K562 (cell line): Measurements from ENCODE around the gene OPCML. TPM values are rescaled to one million over a fixed set of nuclear protein-coding genes. Genes with fewer than 3 reads are reported as not detected.

Experiments
- ATAC-seq: fragments of 200-7000 bp; cut with Tn5 transposase; 3 replicates; pipeline ENCODE4 v1.9.1; 2020; ENCODE audit warnings: moderate library complexity
- BruUV-seq: library from RNA; stranded (reverse); fragments of 400-500 nt; replicated peaks from 2 replicates; lab custom pipeline; 2021; lab: Mats Ljungman, UMichigan
- CTCF ChIA-PET: fragments of 300-600 bp; formaldehyde crosslinking; extraction: SDS; loops from one replicate; lab custom pipeline; 2021; ENCODE audit warnings: low intra/inter-chr PET ratio; lab: Yijun Ruan, JAX
- POLR2A ChIA-PET: fragments of 300-600, 350-650 bp; sonication (Branson Sonifier 250); formaldehyde crosslinking; extraction: SDS; loops from one replicate; lab custom pipeline; 2021; ENCODE audit warnings: antibody characterized with exemption, inconsistent platforms; lab: Yijun Ruan, JAX
- DNase-seq, 4 experiments: peaks; one replicate each; pipeline versions ENCODE4 v3.0.0 to v3.0.0-alpha.2; 2011 to 2018; ENCODE audit warnings: low spot score in 3 of 4, mixed read lengths in 3 of 4; ENCODE audit errors: extremely low read depth in 1 of 4
- FAIRE-seq: peaks from 2 replicates; lab custom pipeline; 2011; peaks lifted over from hg19 to GRCh38; lab: Jason Lieb, UNC
- H2AFZ ChIP-seq: 2 replicates; pipeline ENCODE4 v1.6.0; 2011; ENCODE audit warnings: low read depth, low read length, control low read depth, inconsistent platforms
- H3K27ac ChIP-seq: fragments of 200-600 bp; 3 replicates; pipeline ENCODE4 v1.8.0; 2011; ENCODE audit warnings: low read depth, mild to moderate bottlenecking, control low read depth, inconsistent platforms, low read length, moderate library complexity, mixed read lengths; ENCODE audit errors: extremely low read depth
- H3K27me3 ChIP-seq, 2 experiments: fragments of 300-600 bp in 1 of 2; 2 replicates in 1 of 2; 3 replicates in 1 of 2; pipeline versions ENCODE4 v1.6.0 to v1.8.0; 2011; ENCODE audit warnings: inconsistent platforms in 2 of 2, low read length in 2 of 2, mild to moderate bottlenecking in 1 of 2, mixed read lengths in 1 of 2, moderate library complexity in 1 of 2; ENCODE audit not compliant: control insufficient read depth in 2 of 2, insufficient read depth in 2 of 2
- H3K36me3 ChIP-seq: fragments of 300-600 bp; 3 replicates; pipeline ENCODE4 v1.8.0; 2011; ENCODE audit warnings: mild to moderate bottlenecking, low read length, inconsistent platforms; ENCODE audit not compliant: control insufficient read depth, insufficient read depth
- H3K4me1 ChIP-seq, 2 experiments: fragments of 200-600 bp in 1 of 2; replicated peaks in 1 of 2; 2 replicates in 1 of 2; 3 replicates in 1 of 2; pipeline versions ENCODE4 v1.5.1 to v1.8.0; 2011; ENCODE audit warnings: inconsistent platforms in 2 of 2, low read length in 2 of 2, mild to moderate bottlenecking in 1 of 2, mixed read lengths in 1 of 2, moderate library complexity in 1 of 2; ENCODE audit not compliant: control insufficient read depth in 2 of 2, insufficient read depth in 2 of 2
- H3K4me2 ChIP-seq: 2 replicates; pipeline ENCODE4 v1.6.1; 2011; ENCODE audit warnings: low read length, control low read depth, inconsistent platforms, mixed read lengths; ENCODE audit not compliant: insufficient read depth
- H3K4me3 ChIP-seq: fragments of 200-600 bp; sonication (generic), shearing (Covaris generic); 2 replicates; pipeline ENCODE4 v1.5.1; 2016; ENCODE audit warnings: control low read depth, inconsistent platforms
- H3K79me2 ChIP-seq: fragments of 200-600 bp; 3 replicates; pipeline ENCODE4 v1.8.0; 2011; ENCODE audit warnings: low read length, inconsistent platforms; ENCODE audit not compliant: control insufficient read depth, insufficient read depth
- H3K9ac ChIP-seq, 2 experiments: 2 replicates each; pipeline versions ENCODE4 v1.6.0 to v1.6.1; 2011; ENCODE audit warnings: low read depth in 2 of 2, low read length in 2 of 2, control low read depth in 1 of 2, inconsistent platforms in 1 of 2, mild to moderate bottlenecking in 1 of 2, mixed read lengths in 1 of 2; ENCODE audit not compliant: insufficient read depth in 1 of 2
- H3K9me1 ChIP-seq: one replicate; pipeline ENCODE4 v1.6.0; 2011; ENCODE audit warnings: inconsistent platforms, mild to moderate bottlenecking, low read length, moderate library complexity; ENCODE audit not compliant: control insufficient read depth, insufficient read depth
- H3K9me3 ChIP-seq: replicated peaks from 2 replicates; pipeline ENCODE4 v1.5.1; 2011; ENCODE audit warnings: low read depth, low read length, inconsistent platforms; ENCODE audit not compliant: control insufficient read depth, insufficient read depth
- H4K20me1 ChIP-seq: replicated peaks from 2 replicates; pipeline ENCODE4 v1.6.1; 2011; ENCODE audit warnings: low read length, inconsistent platforms, mixed read lengths; ENCODE audit not compliant: control insufficient read depth, insufficient read depth
- ARNT ChIP-seq, 2 experiments: fragments of 450-650 bp; IDR thresholded peaks; 2 replicates each; pipeline ENCODE4 v1.6.1; 2016; ENCODE audit warnings: mild to moderate bottlenecking in 1 of 2
- DIDO1 ChIP-seq: fragments of 450-650 bp; IDR thresholded peaks from 2 replicates; pipeline ENCODE4 v1.6.1; 2016; ENCODE audit warnings: low read depth, missing biosample characterization, missing genetic modification characterization
- EGR1 ChIP-seq: fragments of 450-650 bp; conservative IDR thresholded peaks from 2 replicates; pipeline ENCODE4 v1.6.1; 2017; ENCODE audit warnings: mild to moderate bottlenecking
- HDGF ChIP-seq: fragments of 450-650 bp; IDR thresholded peaks from 2 replicates; pipeline ENCODE4 v1.6.1; 2016
- KDM2B ChIP-seq: fragments of 250-450 bp; sonication (Bioruptor Pico); IDR thresholded peaks from 2 replicates; pipeline ENCODE4 v1.8.0; 2021; ENCODE audit warnings: mild to moderate bottlenecking, moderate library complexity
- MYNN ChIP-seq, 2 experiments: sonication (generic); formaldehyde crosslinking in 1 of 2; IDR thresholded peaks; 2 replicates each; pipeline versions ENCODE4 v1.5.0 to v1.6.1; 2016 to 2020; ENCODE audit warnings: antibody characterized with exemption in 1 of 2, missing genetic modification reagents in 1 of 2
- NBN ChIP-seq: fragments of 450-650 bp; IDR thresholded peaks from 2 replicates; pipeline ENCODE4 v1.6.1; 2016; ENCODE audit warnings: low read depth, mild to moderate bottlenecking
- PRMT5 ChIP-seq: sonication (generic); formaldehyde crosslinking; IDR thresholded peaks from 2 replicates; pipeline ENCODE4 v1.5.0; 2020; ENCODE audit warnings: missing genetic modification reagents
- RAD21 ChIP-seq, 2 experiments: fragments of 250-450 bp in 1 of 2; fragments of 450-650 bp in 1 of 2; sonication (Bioruptor Pico) in 1 of 2; formaldehyde crosslinking in 1 of 2; IDR thresholded peaks in 1 of 2; conservative IDR thresholded peaks in 1 of 2; 2 replicates each; pipeline versions ENCODE4 v1.4.0 to v1.8.0; 2020 to 2022; ENCODE audit warnings: mild to moderate bottlenecking in 2 of 2, moderate library complexity in 1 of 2
- RBM14 ChIP-seq: fragments of 200-400 bp; formaldehyde crosslinking; IDR thresholded peaks from 2 replicates; pipeline ENCODE4 v1.6.1; 2018; ENCODE audit warnings: low read depth, mild to moderate bottlenecking, low read length, moderate library complexity, borderline replicate concordance; ENCODE audit not compliant: insufficient read depth
- SMAD4 ChIP-seq: fragments of 250-450 bp; sonication (Bioruptor Pico); conservative IDR thresholded peaks from 2 replicates; pipeline ENCODE4 v1.8.0; 2021; ENCODE audit warnings: inconsistent platforms, mild to moderate bottlenecking, moderate library complexity
- STAT5A ChIP-seq: IDR thresholded peaks from 2 replicates; pipeline ENCODE4 v1.6.1; 2012; ENCODE audit warnings: low read length, inconsistent platforms, borderline replicate concordance
- TCFL5 ChIP-seq: fragments of 250-450 bp; sonication (Bioruptor Pico); conservative IDR thresholded peaks from 2 replicates; pipeline ENCODE4 v1.6.1; 2021; ENCODE audit warnings: mild to moderate bottlenecking, moderate library complexity, matching md5 sums
- ZNF277 ChIP-seq: fragments of 250-450 bp; sonication (Bioruptor Pico); IDR thresholded peaks from 2 replicates; pipeline ENCODE4 v1.8.0; 2022; ENCODE audit warnings: inconsistent platforms, mild to moderate bottlenecking, moderate library complexity, borderline replicate concordance
- ZNF717 ChIP-seq: fragments of 250-450 bp; sonication (Bioruptor Pico); IDR thresholded peaks from 2 replicates; pipeline ENCODE4 v1.5.0; 2021
- WGBS: fragments of 100-300 bp; shearing (Covaris generic); methylation state at CpG from one replicate; pipeline ENCODE4 v1.1.6; 2016; ENCODE audit warnings: low coverage, mixed read lengths; ENCODE audit not compliant: insufficient coverage; ENCODE audit errors: missing lambda C conversion rate; 5-methylcytosine and 5-hydroxymethylcytosine counted together
- in situ Hi-C: fragments of 300-500 bp; cut with MboI; formaldehyde crosslinking; loops from 4 replicates; pipeline ENCODE4 v1.15.0; 2018; ENCODE audit warnings: inconsistent platforms, mixed read lengths
- intact Hi-C: fragments of 100-400 bp; cut with micrococcal nuclease; formaldehyde crosslinking; loops from 2 replicates; pipeline ENCODE4 v1.14.2; 2022
- polyA plus RNA-seq, 8 experiments: library from polyadenylated mRNA; depleted of rRNA in 4 of 8; stranded (reverse) in 5 of 8; unstranded in 3 of 8; fragments of >200 nt; fragmentation: Nextera tagmentation in 2 of 8; fragmentation: Illumina TruSeq in 1 of 8; extraction: Ambion mirVana in 2 of 8; extraction: Trizol in 1 of 8; gene quantifications; 2 replicates each; pipeline versions ENCODE4 v1.2.1 to v1.2.3, GENCODE V29; 2011 to 2014; ENCODE audit warnings: inconsistent platforms in 1 of 8, missing spikeins in 1 of 8
- total RNA-seq, 7 experiments: library from RNA; depleted of rRNA in 6 of 7; stranded (reverse); fragments of >200 nt in 6 of 7; fragmentation: Illumina TruSeq in 2 of 7; extraction: Trizol in 2 of 7; gene quantifications; 2 replicates each; pipeline versions ENCODE4 v1.2.1 to v1.2.3, GENCODE V29; 2011 to 2021; ENCODE audit warnings: low replicate concordance in 1 of 7

Gene OPCML
- total and polyA plus RNA-seq, 9 of the 15 experiments (the other 6 are each of a cell fraction or from before 2014, with no cell fraction given) = not detected

DNA sequence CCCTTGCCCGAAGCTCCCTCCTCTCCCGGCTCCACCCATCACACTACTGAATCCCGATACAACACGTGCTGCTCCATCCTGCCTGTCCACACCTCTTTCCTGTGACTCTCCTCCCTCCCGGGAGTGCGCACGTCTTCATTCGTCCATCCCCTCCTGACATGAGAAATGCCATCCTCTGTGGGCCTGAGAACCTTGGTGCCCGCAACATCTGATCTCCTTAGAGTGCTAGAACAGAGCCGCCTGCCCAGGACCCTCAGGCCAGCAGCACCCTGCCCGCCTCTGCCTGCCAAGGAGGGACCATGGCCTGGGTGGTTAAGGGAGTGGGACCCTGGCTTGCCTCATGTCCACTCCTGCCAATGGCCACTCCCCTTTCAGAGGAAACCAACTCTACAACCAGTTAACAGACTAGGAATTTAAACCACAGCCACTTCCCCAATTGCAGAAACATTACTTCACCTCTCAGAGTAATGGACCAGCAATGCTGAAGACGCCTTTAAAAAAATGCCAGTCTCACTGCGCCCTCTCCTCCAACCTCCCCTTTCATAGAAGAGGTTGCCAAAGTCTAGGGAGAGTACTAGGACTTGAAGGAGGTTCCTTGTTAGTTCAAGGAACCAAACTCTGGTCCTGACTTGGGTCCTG is 466.3 kb downstream of the OPCML start:
- POLR2A ChIA-PET = interaction anchor here (0.5 kb wide), 1 partner anchor 1402 kb away, joined by 4 read pairs; no protein-coding TSS in a partner anchor
- Histone ChIP-seq H3K9ac (no peak overlapping the region), H2AFZ (no peak overlapping the region), H3K79me2 (no peaks in the 10 kb centered on the region), H3K4me2 (no peak overlapping the region), H3K4me1 (peaks cover 0 to 6% of the 10 kb centered on the region in 2 experiments; a peak in 1 of 5 replicates), H4K20me1 (no peaks in the 10 kb centered on the region), H3K27ac (no peak overlapping the region), H3K27me3 (peaks cover 0 to 8% of the 10 kb centered on the region in 2 experiments; a peak in 2 of 5 replicates), H3K36me3 (no peaks in the 10 kb centered on the region), H3K4me3 (no peak overlapping the region), H3K9me3 (no peaks in the 10 kb centered on the region), H3K9me1 (no peaks in the 10 kb centered on the region)
- ATAC-seq (no peak), FAIRE-seq (no peak), DNase-seq (no peak)
- no TSS peak for BruUV-seq
- no peak for TF ChIP-seq STAT5A
- no peak for TF ChIP-seq ZNF717 (CRISPR knock-in tag)
- TF ChIP-seq ZNF277 (CRISPR knock-in tag) = no peak
- no peak for TF ChIP-seq SMAD4
- no peak for TF ChIP-seq EGR1
- TF ChIP-seq PRMT5 (CRISPR knock-in tag) = no peak
- no peak for TF ChIP-seq RAD21 (CRISPR knock-in tag; conservative IDR thresholded peaks at IDR 0.05 in 1 of 2, IDR thresholded peaks at IDR 0.05 in 1 of 2)
- TF ChIP-seq KDM2B = no peak
- no peak for TF ChIP-seq NBN
- no peak for TF ChIP-seq MYNN (IDR thresholded peaks at IDR 0.05)
- TF ChIP-seq MYNN (CRISPR knock-in tag; IDR thresholded peaks at IDR 0.05) = no peak
- TF ChIP-seq RBM14 = no peak
- TF ChIP-seq TCFL5 (CRISPR knock-in tag) = no peak
- no peak for TF ChIP-seq DIDO1
- no peak for TF ChIP-seq HDGF
- no peak for TF ChIP-seq ARNT (IDR thresholded peaks at IDR 0.05)
- in situ Hi-C loops = no loop called here
- WGBS = 0% methylated on average over 8 of the region's 13 CpGs
- intact Hi-C loops = loop anchor here (5.0 kb wide), 2 partner anchors 1319 to 1374 kb away; no protein-coding TSS in a partner anchor
- CTCF ChIA-PET = no interaction called here
